Stimulated activated naive CD8-positive, alpha-beta T cell treated with anti-CD3 and anti-CD28 coated beads, Interleukin-15, amount 100 ng/mL, for 72 hours (primary cell): ENCODE data around the gene TTC23L.

Experiments used
- ATAC-seq: fragments of 150-1000 bp; cut with Tn5 transposase; 2 replicates; pipeline ENCODE4 v1.10.0; 2021; ENCODE audit warnings: mild to moderate bottlenecking, moderate library complexity
- DNase-seq, 2 donors: peaks; one replicate each; pipeline ENCODE4 v3.0.0; 2021 to 2022
- H3K27ac Mint-ChIP-seq, 2 donors: one replicate each; pipeline ENCODE4 v1.8.0; 2022; ENCODE audit warnings: mild to moderate bottlenecking in 2 of 2, mixed read lengths in 2 of 2, moderate library complexity in 2 of 2
- H3K27me3 Mint-ChIP-seq: one replicate; pipeline ENCODE4 v1.8.0; 2022; ENCODE audit warnings: mixed read lengths
- H3K4me1 Mint-ChIP-seq: one replicate; pipeline ENCODE4 v1.8.0; 2022; ENCODE audit warnings: mild to moderate bottlenecking, mixed read lengths
- H3K4me3 Mint-ChIP-seq, 2 donors: one replicate each; pipeline ENCODE4 v1.8.0; 2022; ENCODE audit warnings: mild to moderate bottlenecking in 2 of 2, mixed read lengths in 2 of 2, moderate library complexity in 1 of 2
- H3K9me3 Mint-ChIP-seq, 2 donors: one replicate each; pipeline ENCODE4 v1.8.0; 2022; ENCODE audit warnings: mixed read lengths in 2 of 2

The TTC23L gene

DNA sequence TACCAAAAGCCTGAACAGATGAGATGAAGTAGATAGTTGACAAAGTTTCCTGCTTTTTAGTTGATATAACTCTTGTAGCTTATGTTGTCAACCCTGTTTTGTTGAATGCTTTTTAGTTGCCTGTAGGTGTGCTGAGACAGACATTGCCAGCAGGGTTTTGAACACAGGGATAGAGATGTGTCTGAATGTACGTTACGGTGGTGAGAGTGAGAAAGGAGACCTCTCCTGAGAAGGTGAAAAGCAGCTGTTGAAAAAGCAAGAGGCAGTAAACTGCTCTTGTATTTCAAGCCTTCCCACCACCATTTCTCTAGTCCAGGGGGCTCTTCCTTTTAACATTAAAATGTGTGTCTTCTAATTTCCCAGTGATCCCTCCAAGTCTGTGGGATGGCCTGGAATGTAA, 105.1 kb downstream of the TTC23L start:
- Mint-ChIP-seq H3K4me3 (no peak overlapping the region), H3K27me3 (no peaks in the 10 kb centered on the region), H3K27ac (no peak overlapping the region), H3K4me1 (no peaks in the 10 kb centered on the region), H3K9me3 (no peaks in the 10 kb centered on the region)
- DNase-seq (no peak), ATAC-seq (no peak)

- Mint-ChIP-seq H3K27ac (no peak overlapping the region), H3K4me3 (no peak overlapping the region), H3K9me3 (no peaks in the 10 kb centered on the region), H3K4me1 (no peaks in the 10 kb centered on the region), H3K27me3 (no peaks in the 10 kb centered on the region)
- ATAC-seq (no peak), DNase-seq (no peak)
Observed at GRCh38 chr5:34944460-34945047, 105.6 kb downstream of the TTC23L start.
